Type B pancreatic cell (in vitro differentiated cells): Measurements from ENCODE around the gene ATP5F1B. TPM values are rescaled to one million over a fixed set of nuclear protein-coding genes. Genes with fewer than 3 reads are reported as not detected.

Source experiments
- DNase-seq: peaks from one replicate; pipeline ENCODE4 v3.0.0; 2021; ENCODE audit warnings: mixed read lengths; ENCODE audit not compliant: unreplicated experiment; ENCODE audit errors: extremely low spot score
- H3K27ac Mint-ChIP-seq: 2 replicates; pipeline ENCODE4 v1.8.0; 2021; ENCODE audit warnings: mild to moderate bottlenecking, mixed read lengths
- H3K27me3 Mint-ChIP-seq: 2 replicates; pipeline ENCODE4 v1.8.0; 2021; ENCODE audit warnings: mixed read lengths
- H3K36me3 Mint-ChIP-seq: 2 replicates; pipeline ENCODE4 v1.8.0; 2021; ENCODE audit warnings: mixed read lengths
- H3K4me1 Mint-ChIP-seq: one replicate; pipeline ENCODE4 v1.8.0; 2021; ENCODE audit warnings: mixed read lengths; ENCODE audit not compliant: unreplicated experiment
- H3K4me3 Mint-ChIP-seq: 2 replicates; pipeline ENCODE4 v1.8.0; 2021; ENCODE audit warnings: mild to moderate bottlenecking, mixed read lengths
- H3K9me3 Mint-ChIP-seq: 2 replicates; pipeline ENCODE4 v1.8.0; 2021; ENCODE audit warnings: mixed read lengths
- CTCF ChIP-seq: fragments of 200-600 bp; sonication (generic); conservative IDR thresholded peaks from 2 replicates; pipeline ENCODE4 v1.5.0; 2021; ENCODE audit warnings: antibody characterized with exemption, mild to moderate bottlenecking
- total RNA-seq: library from RNA; stranded (reverse); gene quantifications from 2 replicates; pipeline ENCODE4 v1.2.1, GENCODE V29; 2021; ENCODE audit warnings: low replicate concordance

Gene ATP5F1B
- total RNA-seq, 1 donor from 2014 or later = 692 TPM

GRCh38 chr12:56644654-56645053, 1.1 kb downstream of the ATP5F1B start:
- DNase-seq = no peak
- Mint-ChIP-seq H3K9me3 (no peaks in the 10 kb centered on the region), H3K4me3 (peak overlapping the region; percentile 98), H3K27me3 (no peaks in the 10 kb centered on the region), H3K36me3 (peaks cover 35% of the 10 kb centered on the region), H3K4me1 (peaks cover 19% of the 10 kb centered on the region), H3K27ac (peak overlapping the region; percentile 92)
- no peak for TF ChIP-seq CTCF

GRCh38 chr12:56641219-56641618, 4.6 kb downstream of the ATP5F1B start:
- Mint-ChIP-seq H3K27me3 (no peaks in the 10 kb centered on the region), H3K4me1 (peaks cover 38% of the 10 kb centered on the region), H3K4me3 (no peak overlapping the region), H3K27ac (no peak overlapping the region), H3K36me3 (peaks cover 49% of the 10 kb centered on the region), H3K9me3 (no peaks in the 10 kb centered on the region)
- DNase-seq = no peak
- TF ChIP-seq CTCF = no peak

- no peak for DNase-seq
- H3K9me3 Mint-ChIP-seq = no peaks in the 10 kb centered on the region
- peak overlapping the region; percentile 100 for H3K27ac Mint-ChIP-seq
- peak overlapping the region; percentile 48 for H3K4me3 Mint-ChIP-seq
- H3K27me3 Mint-ChIP-seq = no peaks in the 10 kb centered on the region
- H3K4me1 Mint-ChIP-seq = peaks cover 44% of the 10 kb centered on the region
- TF ChIP-seq CTCF = no peak
- H3K36me3 Mint-ChIP-seq = peaks cover 28% of the 10 kb centered on the region
These were observed 8.2 kb downstream of the ATP5F1B start for GRCh38 chr12:56637621-56638020.

GRCh38 chr12:56636675-56637540, 8.9 kb downstream of the ATP5F1B start:
- peak; percentile 99 for DNase-seq
- peaks cover 48% of the 10 kb centered on the region for H3K4me1 Mint-ChIP-seq
- H3K9me3 Mint-ChIP-seq = no peaks in the 10 kb centered on the region
- H3K4me3 Mint-ChIP-seq = peak overlapping the region; percentile 99
- H3K27ac Mint-ChIP-seq = peak overlapping the region; percentile 100
- H3K27me3 Mint-ChIP-seq = no peaks in the 10 kb centered on the region
- H3K36me3 Mint-ChIP-seq = peaks cover 23% of the 10 kb centered on the region
- TF ChIP-seq CTCF = peak; percentile 71

- DNase-seq = no peak
- Mint-ChIP-seq H3K4me3 (peak overlapping the region; percentile 99), H3K9me3 (no peaks in the 10 kb centered on the region), H3K27ac (peak overlapping the region; percentile 100), H3K27me3 (no peaks in the 10 kb centered on the region), H3K4me1 (peaks cover 52% of the 10 kb centered on the region), H3K36me3 (peaks cover 23% of the 10 kb centered on the region)
- TF ChIP-seq CTCF = no peak
These were observed 9.7 kb downstream of the ATP5F1B start for GRCh38 chr12:56635806-56636674.
